ENCODE measurements around the gene IKZF2. TPM values are rescaled to one million over a fixed set of nuclear protein-coding genes. Genes with fewer than 3 reads are reported as not detected.

The IKZF2 gene
- total and polyA plus RNA-seq, 8 donors: 0.56 to 19.8 (median 4.5) TPM

DNA sequence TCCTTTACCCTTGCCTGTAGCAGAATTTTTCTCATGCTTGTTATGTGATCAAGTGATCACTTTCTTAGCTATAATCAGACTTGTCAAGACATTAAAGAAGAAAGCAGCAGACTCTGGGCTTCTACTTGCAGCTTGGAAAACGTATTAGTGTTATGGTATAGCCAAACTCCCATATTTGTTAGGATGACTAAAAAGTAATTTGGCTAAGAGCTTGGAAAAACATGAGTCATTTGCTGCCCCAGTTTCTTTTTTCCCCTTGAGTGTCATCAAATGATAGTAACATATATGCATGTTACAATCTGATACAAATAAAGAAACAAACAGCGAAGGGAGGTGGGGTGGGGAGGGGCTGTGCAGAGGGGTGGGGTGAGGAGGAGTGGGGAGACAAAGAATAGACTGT lies 155.5 kb downstream of the IKZF2 start:
- intact Hi-C loops (cut with DNase I; ENCODE audit: low total_unique reads): no loop called here
- no peaks in the 10 kb centered on the region for H3K9me3 ChIP-seq
- WGBS, 5 donors: 75 to 85% (median 82%) methylated on average over 2 of the region's 2 CpGs
- no peaks in the 10 kb centered on the region for H3K36me3 ChIP-seq
- H3K4me3 ChIP-seq: no peak overlapping the region
- TF ChIP-seq, protein P1, sequence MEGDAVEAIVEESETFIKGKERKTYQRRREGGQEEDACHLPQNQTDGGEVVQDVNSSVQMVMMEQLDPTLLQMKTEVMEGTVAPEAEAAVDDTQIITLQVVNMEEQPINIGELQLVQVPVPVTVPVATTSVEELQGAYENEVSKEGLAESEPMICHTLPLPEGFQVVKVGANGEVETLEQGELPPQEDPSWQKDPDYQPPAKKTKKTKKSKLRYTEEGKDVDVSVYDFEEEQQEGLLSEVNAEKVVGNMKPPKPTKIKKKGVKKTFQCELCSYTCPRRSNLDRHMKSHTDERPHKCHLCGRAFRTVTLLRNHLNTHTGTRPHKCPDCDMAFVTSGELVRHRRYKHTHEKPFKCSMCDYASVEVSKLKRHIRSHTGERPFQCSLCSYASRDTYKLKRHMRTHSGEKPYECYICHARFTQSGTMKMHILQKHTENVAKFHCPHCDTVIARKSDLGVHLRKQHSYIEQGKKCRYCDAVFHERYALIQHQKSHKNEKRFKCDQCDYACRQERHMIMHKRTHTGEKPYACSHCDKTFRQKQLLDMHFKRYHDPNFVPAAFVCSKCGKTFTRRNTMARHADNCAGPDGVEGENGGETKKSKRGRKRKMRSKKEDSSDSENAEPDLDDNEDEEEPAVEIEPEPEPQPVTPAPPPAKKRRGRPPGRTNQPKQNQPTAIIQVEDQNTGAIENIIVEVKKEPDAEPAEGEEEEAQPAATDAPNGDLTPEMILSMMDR (IDR thresholded peaks at IDR 0.05): no peak
- TF ChIP-seq POLR2A (IDR thresholded peaks at IDR 0.05) (no peak), EP300 (IDR thresholded peaks at IDR 0.05) (no peak)
- DNase-seq: no peak
- no peaks in the 10 kb centered on the region for H3K27me3 ChIP-seq
- peaks cover 0 to under 1% (median 0%) of the 10 kb centered on the region in 4 donors for H3K4me1 ChIP-seq
- no peak overlapping the region for H3K27ac ChIP-seq

GRCh38 chr2:212994976-212995375 lies 156.4 kb downstream of the IKZF2 start:
- Histone ChIP-seq H3K4me1 (no peaks in the 10 kb centered on the region), H3K27ac (no peak overlapping the region), H3K27me3 (no peaks in the 10 kb centered on the region), H3K36me3 (no peaks in the 10 kb centered on the region), H3K9me3 (no peaks in the 10 kb centered on the region), H3K4me3 (no peak overlapping the region)
- no peak for DNase-seq
- intact Hi-C loops (cut with DNase I; ENCODE audit: low total_unique reads): no loop called here
- TF ChIP-seq EP300 (IDR thresholded peaks at IDR 0.05): no peak
- TF ChIP-seq, protein P1 (IDR thresholded peaks at IDR 0.05): no peak
- TF ChIP-seq POLR2AphosphoS5 (IDR thresholded peaks at IDR 0.05): no peak
- no peak for TF ChIP-seq POLR2A (IDR thresholded peaks at IDR 0.05)

- TF ChIP-seq POLR2A (IDR thresholded peaks at IDR 0.05): no peak
- 90 to 98% (median 97%) methylated on average over 1 of the region's 1 CpG for WGBS, 5 donors
- H3K9me3 ChIP-seq: no peaks in the 10 kb centered on the region
- H3K4me1 ChIP-seq: no peaks in the 10 kb centered on the region
- no peaks in the 10 kb centered on the region for H3K36me3 ChIP-seq
- no peaks in the 10 kb centered on the region for H3K27me3 ChIP-seq
- intact Hi-C loops (cut with DNase I; ENCODE audit: low total_unique reads): no loop called here
- DNase-seq: no peak
- no peak overlapping the region for H3K27ac ChIP-seq
- no peak overlapping the region for H3K4me3 ChIP-seq
These were observed 160.3 kb downstream of the IKZF2 start for GRCh38 chr2:212991120-212991519.

DNA sequence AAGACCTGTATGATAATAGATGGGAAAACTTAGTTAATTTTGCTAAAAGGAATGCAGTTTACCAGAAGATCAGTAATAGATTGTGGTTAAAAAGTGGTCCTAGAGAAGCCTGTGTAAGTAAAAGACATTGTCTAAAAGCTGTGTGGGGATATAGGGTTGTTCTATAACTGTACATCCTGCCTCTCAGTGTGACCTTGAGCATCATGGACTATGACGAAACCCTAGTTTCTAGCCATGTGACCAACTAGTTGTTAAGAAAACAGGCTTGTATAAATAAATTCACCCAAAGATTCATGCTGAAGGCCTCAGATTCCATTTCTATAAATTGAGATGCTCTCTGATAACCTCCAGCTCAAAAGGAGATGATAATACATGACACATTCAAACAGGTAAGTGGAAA lies 160.7 kb downstream of the IKZF2 start:
- 76 to 92% (median 83%) methylated on average over 1 of the region's 1 CpG for WGBS, 5 donors
- TF ChIP-seq, protein P1 (IDR thresholded peaks at IDR 0.05): no peak
- TF ChIP-seq EP300 (IDR thresholded peaks at IDR 0.05) (no peak), POLR2A (IDR thresholded peaks at IDR 0.05) (no peak), POLR2AphosphoS5 (IDR thresholded peaks at IDR 0.05) (no peak)
- intact Hi-C loops (cut with DNase I; ENCODE audit: low total_unique reads): no loop called here
- H3K4me3 ChIP-seq: no peak overlapping the region
- no peaks in the 10 kb centered on the region for H3K36me3 ChIP-seq
- H3K27me3 ChIP-seq: no peaks in the 10 kb centered on the region
- no peak overlapping the region for H3K27ac ChIP-seq
- H3K4me1 ChIP-seq: no peaks in the 10 kb centered on the region
- no peak for DNase-seq
- H3K9me3 ChIP-seq: no peaks in the 10 kb centered on the region

GRCh38 chr2:212987492-212987891 lies 163.9 kb downstream of the IKZF2 start:
- H3K9me3 ChIP-seq: no peaks in the 10 kb centered on the region
- intact Hi-C loops (cut with DNase I; ENCODE audit: low total_unique reads): no loop called here
- H3K4me3 ChIP-seq: no peak overlapping the region
- no peak for DNase-seq
- TF ChIP-seq POLR2A (IDR thresholded peaks at IDR 0.05): no peak
- TF ChIP-seq EP300 (IDR thresholded peaks at IDR 0.05): no peak
- TF ChIP-seq POLR2AphosphoS5 (IDR thresholded peaks at IDR 0.05): no peak
- TF ChIP-seq, protein P1 (IDR thresholded peaks at IDR 0.05): no peak
- H3K36me3 ChIP-seq: no peaks in the 10 kb centered on the region
- no peaks in the 10 kb centered on the region for H3K27me3 ChIP-seq
- WGBS, 5 donors: 79 to 92% (median 91%) methylated on average over 4 of the region's 4 CpGs
- no peak overlapping the region for H3K27ac ChIP-seq
- H3K4me1 ChIP-seq: no peaks in the 10 kb centered on the region
